Tibial artery (tissue), 4 donors: ENCODE data around the gene GGA1.

Experiments used
- DNase-seq, 2 donors: peaks; one replicate each; pipeline ENCODE4 v3.0.0-alpha.2; 2019
- H3K27ac ChIP-seq, 2 donors: fragments of 200-600 bp; sonication (generic) in 1 of 2; 1 replicate in 1 of 2; 2 replicates in 1 of 2; pipeline ENCODE4 v1.5.1; 2018 to 2019; ENCODE audit warnings: mild to moderate bottlenecking in 1 of 2
- H3K27me3 ChIP-seq, 2 donors: fragments of 200-600 bp; sonication (generic) in 1 of 2; one replicate each; pipeline versions ENCODE4 v1.5.1 to v1.6.0; 2016 to 2019
- H3K36me3 ChIP-seq, 3 donors: fragments of 200-600 bp; sonication (generic) in 2 of 3; one replicate each; pipeline ENCODE4 v1.5.1; 2016 to 2019; ENCODE audit warnings: mild to moderate bottlenecking in 2 of 3
- H3K4me1 ChIP-seq, 4 donors: fragments of 200-600 bp; sonication (generic) in 2 of 4; 1 replicate in 3 of 4; 2 replicates in 1 of 4; pipeline ENCODE4 v1.5.1; 2016 to 2019
- H3K4me3 ChIP-seq, 2 donors: fragments of 200-600 bp; sonication (generic) in 1 of 2; 1 replicate in 1 of 2; 2 replicates in 1 of 2; pipeline ENCODE4 v1.5.1; 2018 to 2019; ENCODE audit warnings: mild to moderate bottlenecking in 2 of 2
- H3K9me3 ChIP-seq, 3 donors: fragments of 200-600 bp; sonication (generic) in 1 of 3; one replicate each; pipeline ENCODE4 v1.5.1; 2016 to 2019
- intact Hi-C: fragments of 100-400 bp; cut with DNase I; formaldehyde crosslinking; loops from one replicate; pipeline ENCODE4 v1.15.0; 2023; ENCODE audit warnings: low total_unique reads
- TF ChIP-seq, protein P1 (sequence below), 2 experiments: fragments of 200-600 bp in 1 of 2; fragments of 450-650 bp in 1 of 2; IDR thresholded peaks; one replicate each; pipeline ENCODE4 v1.5.1; 2017 to 2019; ENCODE audit warnings: antibody characterized with exemption in 2 of 2, mild to moderate bottlenecking in 1 of 2, moderate library complexity in 1 of 2

GGA1 gene

DNA sequence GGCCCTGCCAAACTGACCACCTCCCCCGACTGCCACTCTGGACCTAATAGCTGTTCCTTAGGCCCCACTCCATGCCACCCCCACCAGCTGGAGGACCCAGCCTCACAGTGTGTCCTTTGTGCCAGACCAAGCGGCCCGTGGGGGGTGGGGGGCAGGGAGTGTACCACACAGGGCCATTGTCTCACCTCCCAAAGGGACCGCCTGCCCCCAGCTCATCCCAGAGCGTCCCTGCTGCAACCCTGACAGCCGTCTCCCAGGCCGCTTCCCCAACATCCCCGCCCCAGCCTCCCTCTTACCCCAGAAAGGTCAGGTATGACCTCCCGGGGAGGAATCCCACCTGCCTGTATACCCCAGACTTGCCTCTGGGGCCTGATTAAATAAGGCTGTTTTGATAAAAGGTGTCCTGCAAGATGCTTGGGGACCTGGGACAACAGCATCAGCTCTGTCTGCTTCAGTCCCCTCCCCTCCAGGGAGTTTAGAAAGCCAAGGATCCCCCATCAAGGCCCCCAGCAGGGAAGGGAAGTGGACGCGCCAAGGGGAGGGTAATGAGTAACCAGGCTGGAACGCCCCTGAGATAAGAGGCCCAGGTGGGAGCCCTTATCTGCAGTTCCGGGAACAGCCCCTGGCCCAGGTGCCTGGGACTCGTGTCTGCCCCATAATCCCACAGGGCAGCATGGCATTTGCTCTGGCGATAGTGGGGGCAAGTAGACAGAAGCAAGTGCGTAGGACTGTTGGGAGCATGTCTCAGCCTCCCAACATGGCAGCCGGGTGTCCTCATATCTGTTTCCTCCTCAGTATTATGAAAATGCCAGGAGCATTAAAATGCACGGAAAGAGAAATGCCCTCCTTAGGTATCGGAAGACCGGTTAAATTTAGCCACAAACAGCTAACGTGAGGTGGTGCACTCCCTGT is 39.4 kb upstream of the GGA1 start:
- intact Hi-C loops: no loop called here
- DNase-seq: no peak
- TF ChIP-seq, protein P1, sequence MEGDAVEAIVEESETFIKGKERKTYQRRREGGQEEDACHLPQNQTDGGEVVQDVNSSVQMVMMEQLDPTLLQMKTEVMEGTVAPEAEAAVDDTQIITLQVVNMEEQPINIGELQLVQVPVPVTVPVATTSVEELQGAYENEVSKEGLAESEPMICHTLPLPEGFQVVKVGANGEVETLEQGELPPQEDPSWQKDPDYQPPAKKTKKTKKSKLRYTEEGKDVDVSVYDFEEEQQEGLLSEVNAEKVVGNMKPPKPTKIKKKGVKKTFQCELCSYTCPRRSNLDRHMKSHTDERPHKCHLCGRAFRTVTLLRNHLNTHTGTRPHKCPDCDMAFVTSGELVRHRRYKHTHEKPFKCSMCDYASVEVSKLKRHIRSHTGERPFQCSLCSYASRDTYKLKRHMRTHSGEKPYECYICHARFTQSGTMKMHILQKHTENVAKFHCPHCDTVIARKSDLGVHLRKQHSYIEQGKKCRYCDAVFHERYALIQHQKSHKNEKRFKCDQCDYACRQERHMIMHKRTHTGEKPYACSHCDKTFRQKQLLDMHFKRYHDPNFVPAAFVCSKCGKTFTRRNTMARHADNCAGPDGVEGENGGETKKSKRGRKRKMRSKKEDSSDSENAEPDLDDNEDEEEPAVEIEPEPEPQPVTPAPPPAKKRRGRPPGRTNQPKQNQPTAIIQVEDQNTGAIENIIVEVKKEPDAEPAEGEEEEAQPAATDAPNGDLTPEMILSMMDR (IDR thresholded peaks at IDR 0.05): no peak
- Histone ChIP-seq H3K36me3 (peaks cover 17 to 36% (median 34%) of the 10 kb centered on the region in 3 donors), H3K27me3 (no peaks in the 10 kb centered on the region), H3K9me3 (no peaks in the 10 kb centered on the region), H3K4me1 (peaks cover 3 to 67% (median 53%) of the 10 kb centered on the region in 4 donors), H3K27ac (no peak overlapping the region), H3K4me3 (no peak overlapping the region)

DNA sequence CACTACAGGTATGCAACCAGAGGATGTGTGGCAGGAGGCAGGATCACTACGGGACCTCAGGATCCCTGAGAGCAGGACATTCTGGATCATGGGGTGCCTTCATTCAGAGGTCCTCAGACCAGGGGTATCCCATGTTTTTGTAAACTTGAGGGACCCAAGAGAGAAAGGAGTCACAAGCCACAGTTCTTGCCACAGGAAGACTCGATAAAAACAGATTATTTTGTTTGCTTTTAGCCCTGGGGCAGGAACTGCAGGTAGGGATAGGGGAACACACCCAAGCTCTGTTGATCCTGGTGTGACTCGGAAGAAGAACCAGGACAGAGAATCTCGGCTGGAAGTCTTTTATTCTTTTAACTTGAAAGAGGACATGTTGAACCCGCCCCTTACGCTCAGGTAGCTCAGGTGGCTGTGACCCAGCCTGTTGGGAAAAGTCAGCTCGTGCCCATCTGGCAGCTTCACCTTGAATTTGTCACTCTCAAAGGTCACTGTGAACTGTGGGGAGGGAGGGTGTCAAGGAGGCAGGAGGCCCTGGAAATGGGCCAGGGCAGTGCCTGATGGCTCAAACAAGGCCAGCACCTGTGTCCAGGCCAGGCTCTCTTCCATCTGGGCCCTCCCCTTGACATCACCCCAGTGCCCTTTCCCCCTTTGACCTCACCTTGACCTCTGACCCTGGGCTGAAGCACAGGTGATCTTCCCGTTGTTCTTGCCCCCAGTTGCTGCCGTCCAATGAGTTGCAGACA is 38.5 kb upstream of the GGA1 start:
- Histone ChIP-seq H3K27me3 (no peaks in the 10 kb centered on the region), H3K27ac (no peak overlapping the region), H3K4me3 (no peak overlapping the region), H3K36me3 (peaks cover 17 to 36% (median 34%) of the 10 kb centered on the region in 3 donors), H3K9me3 (no peaks in the 10 kb centered on the region), H3K4me1 (peaks cover 0 to 63% (median 47%) of the 10 kb centered on the region in 4 donors)
- DNase-seq: no peak
- TF ChIP-seq, protein P1 (IDR thresholded peaks at IDR 0.05): no peak
- intact Hi-C loops: no loop called here

DNA sequence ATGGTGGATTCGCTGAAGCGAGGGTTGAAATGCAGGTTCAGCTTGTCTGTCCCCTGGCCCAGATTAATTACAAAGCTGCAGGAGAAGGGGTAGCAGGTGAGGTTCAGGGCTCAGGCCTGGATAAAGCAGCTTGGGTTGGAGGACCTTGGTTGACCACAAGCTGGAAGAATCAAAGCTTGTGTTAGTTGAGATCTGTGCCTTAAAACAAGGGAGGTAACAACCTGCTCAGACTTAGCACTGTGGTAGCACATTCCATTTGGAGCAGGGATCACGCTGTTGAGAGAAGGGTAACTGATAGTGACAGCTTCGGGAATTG is 38.0 kb upstream of the GGA1 start:
- H3K4me1 ChIP-seq: peaks cover 0 to 58% (median 43%) of the 10 kb centered on the region in 4 donors
- peaks cover 17 to 36% (median 34%) of the 10 kb centered on the region in 3 donors for H3K36me3 ChIP-seq
- intact Hi-C loops: no loop called here
- no peaks in the 10 kb centered on the region for H3K27me3 ChIP-seq
- no peak overlapping the region for H3K4me3 ChIP-seq
- DNase-seq: no peak
- H3K9me3 ChIP-seq: no peaks in the 10 kb centered on the region
- TF ChIP-seq, protein P1 (IDR thresholded peaks at IDR 0.05): no peak
- H3K27ac ChIP-seq: no peak overlapping the region

DNA sequence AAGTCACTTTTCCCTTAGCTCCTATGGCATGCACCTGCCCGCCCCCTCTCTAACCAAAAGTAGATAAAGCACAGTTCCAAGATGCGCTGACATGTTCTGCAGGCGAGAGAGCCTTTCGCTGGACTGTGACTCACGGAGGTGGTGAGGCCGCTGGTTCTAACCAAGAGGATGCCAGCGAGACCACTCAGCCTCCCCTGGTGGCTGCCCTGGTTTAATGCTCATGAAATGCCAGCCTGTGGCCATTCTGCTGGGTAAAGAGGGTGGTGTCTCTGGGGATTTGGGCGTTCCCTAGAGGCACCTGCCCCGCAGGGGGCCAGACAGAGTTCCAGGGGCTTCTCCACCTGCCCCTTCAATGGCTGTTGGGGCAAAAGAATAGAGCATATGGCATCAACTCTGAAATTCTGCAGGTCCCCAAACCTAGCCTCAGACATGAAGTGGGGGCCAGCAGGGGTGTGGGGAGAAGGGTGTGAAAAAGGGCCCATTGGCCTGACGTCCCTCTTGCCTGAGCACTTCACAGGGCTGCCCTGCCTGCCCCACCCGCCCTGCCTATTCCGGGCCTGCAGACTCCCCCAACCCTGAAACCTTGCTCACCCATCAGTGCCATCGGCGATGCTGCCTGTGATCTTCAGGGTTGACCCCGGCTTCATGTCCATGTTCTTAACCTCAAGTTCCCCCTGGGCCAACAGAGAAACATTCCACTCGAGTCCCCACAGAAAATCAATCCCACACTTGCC is 37.2 kb upstream of the GGA1 start:
- H3K4me3 ChIP-seq: no peak overlapping the region
- H3K9me3 ChIP-seq: no peaks in the 10 kb centered on the region
- no peak for DNase-seq
- peaks cover 10 to 29% (median 28%) of the 10 kb centered on the region in 3 donors for H3K36me3 ChIP-seq
- no peaks in the 10 kb centered on the region for H3K27me3 ChIP-seq
- intact Hi-C loops: no loop called here
- no peak overlapping the region for H3K27ac ChIP-seq
- peaks cover 0 to 50% (median 35%) of the 10 kb centered on the region in 4 donors for H3K4me1 ChIP-seq
- TF ChIP-seq, protein P1 (IDR thresholded peaks at IDR 0.05): no peak

DNA sequence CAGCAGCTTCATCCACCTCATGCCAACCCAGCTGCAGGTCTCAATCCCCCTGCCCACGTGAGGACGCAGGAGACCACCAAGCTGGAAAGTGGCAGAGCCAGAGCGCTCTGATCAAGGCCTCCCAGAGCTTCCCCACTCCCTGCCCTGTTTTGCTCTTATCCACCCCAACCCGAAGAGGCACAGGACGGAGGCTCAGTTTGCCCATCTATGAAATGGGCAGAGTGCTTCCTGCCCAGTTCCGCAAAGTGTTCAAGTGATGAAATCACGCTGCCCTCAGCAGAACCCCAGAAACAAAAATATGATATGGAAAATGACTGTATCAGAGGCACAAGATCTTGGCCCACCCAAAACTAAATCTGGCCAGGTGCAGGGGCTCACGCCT is 36.7 kb upstream of the GGA1 start:
- Histone ChIP-seq H3K36me3 (peaks cover 5 to 24% (median 23%) of the 10 kb centered on the region in 3 donors), H3K27ac (no peak overlapping the region), H3K9me3 (no peaks in the 10 kb centered on the region), H3K27me3 (no peaks in the 10 kb centered on the region), H3K4me1 (peaks cover 0 to 44% (median 29%) of the 10 kb centered on the region in 4 donors), H3K4me3 (no peak overlapping the region)
- no peak for DNase-seq
- TF ChIP-seq, protein P1 (IDR thresholded peaks at IDR 0.05): no peak
- intact Hi-C loops: no loop called here
